IPS-11a (cell line): Measurements from ENCODE around the gene TMEM45A.
"Not testable (repeated sequence)": the region's sequence is repeated elsewhere in the genome, so short reads cannot be mapped to it uniquely, and the experiment has no call there.

Experiments used
- H3K4me3 ChIP-seq: one replicate; pipeline ENCODE4 v1.5.1; 2013; ENCODE audit warnings: low read depth, low read length, control low read depth

The TMEM45A gene

GRCh38 chr3:100482176-100482575 is 10.2 kb upstream of the TMEM45A start:
- H3K4me3 ChIP-seq = no peak overlapping the region

- no peak overlapping the region for H3K4me3 ChIP-seq
Observed at GRCh38 chr3:100483529-100483928, 8.9 kb upstream of the TMEM45A start.

- no peak overlapping the region for H3K4me3 ChIP-seq
Observed at GRCh38 chr3:100486808-100487207, 5.6 kb upstream of the TMEM45A start.

- no peak overlapping the region for H3K4me3 ChIP-seq
Observed at GRCh38 chr3:100489118-100489517, 3.3 kb upstream of the TMEM45A start.

GRCh38 chr3:100496711-100497261 is 4.4 kb downstream of the TMEM45A start:
- no peak overlapping the region for H3K4me3 ChIP-seq

- no peak overlapping the region for H3K4me3 ChIP-seq
Observed at GRCh38 chr3:100499651-100500050, 7.2 kb downstream of the TMEM45A start.

GRCh38 chr3:100500320-100500880 is 8.0 kb downstream of the TMEM45A start:
- H3K4me3 ChIP-seq = no peak overlapping the region

GRCh38 chr3:100503448-100503847 is 11.0 kb downstream of the TMEM45A start:
- no peak overlapping the region for H3K4me3 ChIP-seq

GRCh38 chr3:100506355-100506754 is 13.9 kb downstream of the TMEM45A start:
- H3K4me3 ChIP-seq = no peak overlapping the region

- not testable (repeated sequence) for H3K4me3 ChIP-seq
Observed at GRCh38 chr3:100509818-100510217, 17.4 kb downstream of the TMEM45A start.

GRCh38 chr3:100516232-100516631 is 23.8 kb downstream of the TMEM45A start:
- no peak overlapping the region for H3K4me3 ChIP-seq

GRCh38 chr3:100516838-100517237 is 24.4 kb downstream of the TMEM45A start:
- no peak overlapping the region for H3K4me3 ChIP-seq

- no peak overlapping the region for H3K4me3 ChIP-seq
Observed at GRCh38 chr3:100517276-100517675, 24.9 kb downstream of the TMEM45A start.

- no peak overlapping the region for H3K4me3 ChIP-seq
Observed at GRCh38 chr3:100518244-100518643, 25.8 kb downstream of the TMEM45A start.

- H3K4me3 ChIP-seq = no peak overlapping the region
Observed at GRCh38 chr3:100518983-100519382, 26.6 kb downstream of the TMEM45A start.

GRCh38 chr3:100521439-100521845 is 29.0 kb downstream of the TMEM45A start:
- no peak overlapping the region for H3K4me3 ChIP-seq

- H3K4me3 ChIP-seq = no peak overlapping the region
Observed at GRCh38 chr3:100522125-100522524, 29.7 kb downstream of the TMEM45A start.

GRCh38 chr3:100523050-100523760 is 30.8 kb downstream of the TMEM45A start:
- H3K4me3 ChIP-seq = no peak overlapping the region

- no peak overlapping the region for H3K4me3 ChIP-seq
Observed at GRCh38 chr3:100525753-100526612, 33.6 kb downstream of the TMEM45A start.

- no peak overlapping the region for H3K4me3 ChIP-seq
Observed at GRCh38 chr3:100526613-100527346, 34.4 kb downstream of the TMEM45A start.

GRCh38 chr3:100527347-100527735 is 34.9 kb downstream of the TMEM45A start:
- no peak overlapping the region for H3K4me3 ChIP-seq
